Midbrain (tissue), 1 donor: Measurements from ENCODE around the gene SLC6A8.
A peak's percentile ranks its signal among the peaks of the same experiment; 100 is the strongest.

Source experiments
- DNase-seq: peaks from one replicate; lab custom pipeline; 2025; lab: John Stamatoyannopoulos, UW

The SLC6A8 gene

DNA sequence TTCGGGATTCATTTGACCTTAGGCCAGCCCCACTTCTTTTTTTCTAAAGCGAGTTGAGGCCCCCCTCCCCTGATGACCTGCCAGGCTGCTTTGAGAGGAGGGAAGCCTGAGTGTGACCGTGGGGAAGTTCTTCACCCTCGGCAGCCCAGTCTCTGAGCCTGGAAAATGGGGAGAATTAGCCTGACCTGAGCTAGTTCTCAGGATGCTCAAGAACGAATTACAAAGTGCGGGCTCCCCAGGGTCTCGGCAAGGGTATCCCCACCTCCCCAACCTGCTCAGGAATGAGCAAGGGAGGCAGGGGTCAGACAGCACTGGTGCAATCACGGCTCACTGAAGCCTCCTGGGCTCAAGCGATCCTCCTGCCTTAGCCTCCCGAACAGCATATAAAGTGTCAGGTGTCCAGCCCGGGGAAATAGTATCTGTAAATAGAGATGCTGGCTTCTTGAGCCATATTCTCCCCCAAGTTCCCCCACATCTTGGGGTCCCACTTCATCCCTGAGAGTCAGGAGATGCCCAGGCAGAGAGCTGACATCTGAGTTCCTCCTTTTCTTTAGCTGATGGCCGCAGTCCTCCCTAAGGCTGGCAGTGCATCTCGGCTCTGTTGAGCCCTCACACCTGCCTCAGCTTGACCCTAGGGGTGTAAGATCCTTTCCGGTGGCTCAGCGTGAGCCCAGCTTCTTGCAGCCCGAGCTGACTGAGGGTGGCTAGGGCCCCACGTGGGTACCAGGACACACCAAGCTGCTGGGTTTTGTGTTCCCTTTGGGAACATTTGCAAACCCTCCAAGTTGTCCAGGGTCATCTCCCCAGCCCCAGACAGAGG, 39.2 kb upstream of the SLC6A8 start:
- no peak for DNase-seq

DNA sequence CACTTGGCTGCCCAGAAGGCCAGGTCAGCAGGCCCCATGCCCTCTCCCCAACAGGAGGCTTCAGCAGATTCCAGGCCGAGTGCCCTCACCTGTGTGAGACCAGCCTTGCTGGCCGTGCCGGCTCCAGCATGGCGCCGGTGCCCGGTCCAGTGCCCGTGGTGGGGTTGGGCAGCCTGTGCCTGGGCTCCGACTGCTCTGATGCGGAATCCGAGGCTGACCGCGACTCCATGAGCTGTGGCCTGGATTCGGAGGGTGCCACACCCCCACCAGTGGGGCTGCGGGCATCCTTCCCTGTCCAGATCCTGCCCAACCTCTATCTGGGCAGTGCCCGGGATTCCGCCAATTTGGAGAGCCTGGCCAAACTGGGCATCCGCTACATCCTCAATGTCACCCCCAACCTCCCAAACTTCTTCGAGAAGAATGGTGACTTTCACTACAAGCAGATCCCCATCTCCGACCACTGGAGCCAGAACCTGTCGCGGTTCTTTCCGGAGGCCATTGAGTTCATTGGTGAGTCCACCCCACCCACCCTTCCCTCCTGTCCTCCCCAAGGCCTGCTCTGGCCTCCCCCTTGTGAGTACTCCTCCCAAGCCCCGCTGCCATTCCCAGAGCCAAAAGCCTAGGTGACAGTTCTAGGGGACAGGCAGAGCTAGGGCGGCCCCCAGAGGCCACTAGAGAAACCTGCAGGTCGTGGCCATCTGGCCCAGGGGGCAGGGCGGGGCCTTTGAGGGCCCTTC, 38.4 kb upstream of the SLC6A8 start:
- no peak for DNase-seq

DNA sequence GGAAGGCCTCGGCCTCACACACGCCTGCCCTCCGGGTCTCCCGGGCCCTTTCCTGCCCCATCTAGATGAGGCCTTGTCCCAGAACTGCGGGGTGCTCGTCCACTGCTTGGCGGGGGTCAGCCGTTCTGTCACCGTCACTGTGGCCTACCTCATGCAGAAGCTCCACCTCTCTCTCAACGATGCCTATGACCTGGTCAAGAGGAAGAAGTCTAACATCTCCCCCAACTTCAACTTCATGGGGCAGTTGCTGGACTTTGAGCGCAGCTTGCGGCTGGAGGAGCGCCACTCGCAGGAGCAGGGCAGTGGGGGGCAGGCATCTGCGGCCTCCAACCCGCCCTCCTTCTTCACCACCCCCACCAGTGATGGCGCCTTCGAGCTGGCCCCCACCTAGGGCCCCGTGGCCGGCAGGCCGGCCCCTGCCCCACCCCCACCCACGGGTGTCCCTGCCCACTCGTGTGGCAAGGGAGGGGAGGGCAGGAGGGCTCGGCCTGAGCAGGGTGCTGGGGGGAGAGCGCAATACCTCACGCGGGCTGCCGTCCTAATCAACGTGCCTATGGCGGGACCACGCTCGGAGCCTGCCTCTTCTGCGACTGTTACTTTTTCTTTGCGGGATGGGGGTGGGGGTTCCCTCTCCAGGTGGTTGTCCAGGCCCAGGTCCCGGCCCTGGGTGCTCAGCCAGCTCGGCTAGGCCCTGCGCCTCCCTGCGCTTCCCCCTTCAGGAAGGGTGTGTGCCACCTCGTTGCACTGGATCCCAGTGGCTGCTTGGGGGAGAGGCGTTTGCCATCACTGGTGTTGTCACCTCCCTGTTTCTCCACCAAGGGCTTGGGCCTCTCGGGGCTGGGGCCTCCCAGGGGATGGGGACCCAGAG, 37.6 kb upstream of the SLC6A8 start:
- DNase-seq = no peak

DNA sequence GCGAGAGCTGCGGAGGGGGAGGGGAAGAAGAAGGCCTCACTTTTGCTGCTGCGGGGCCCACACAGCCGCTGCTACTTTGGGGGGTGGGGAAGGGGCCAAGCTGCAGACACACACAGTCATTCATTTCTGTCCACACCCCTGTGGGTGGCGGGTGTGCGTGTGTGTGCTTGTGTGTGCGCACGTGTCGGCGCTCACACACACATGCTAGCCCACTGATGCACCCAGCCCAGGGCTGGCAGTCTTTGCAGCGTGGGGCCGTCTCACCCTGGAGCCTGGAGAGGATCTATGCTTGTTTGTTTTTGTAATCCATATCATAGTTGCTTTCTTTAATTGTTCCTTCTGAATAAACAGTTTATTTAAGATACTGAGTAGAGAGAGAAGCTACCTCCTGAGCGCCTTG, 36.8 kb upstream of the SLC6A8 start:
- DNase-seq = no peak

DNA sequence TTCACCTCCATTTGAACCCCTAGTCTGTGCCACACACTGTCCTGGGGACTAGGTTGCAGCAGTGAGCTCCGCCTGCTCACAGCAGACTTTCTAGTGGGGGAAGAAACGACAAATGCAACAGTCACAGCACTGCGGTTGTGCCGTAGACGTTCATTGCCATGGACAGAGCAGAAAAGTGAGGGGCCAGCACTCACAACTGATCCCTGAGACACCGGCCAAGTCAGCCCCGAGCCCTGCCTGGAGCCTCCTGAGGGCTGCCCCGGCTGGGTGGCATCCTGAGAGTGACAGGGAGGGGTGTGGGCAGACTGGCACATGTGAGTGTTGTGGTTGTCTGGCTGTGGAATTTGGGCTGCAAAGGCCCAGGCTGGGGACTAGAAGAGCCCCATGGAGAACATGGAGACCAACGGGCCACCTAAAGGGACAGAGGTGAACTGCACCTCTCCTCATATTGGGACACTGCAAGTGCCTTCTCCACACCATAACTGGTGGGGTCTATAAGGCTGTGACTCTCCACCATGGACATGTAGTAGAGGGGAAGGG, 36.1 kb upstream of the SLC6A8 start:
- DNase-seq = no peak

DNA sequence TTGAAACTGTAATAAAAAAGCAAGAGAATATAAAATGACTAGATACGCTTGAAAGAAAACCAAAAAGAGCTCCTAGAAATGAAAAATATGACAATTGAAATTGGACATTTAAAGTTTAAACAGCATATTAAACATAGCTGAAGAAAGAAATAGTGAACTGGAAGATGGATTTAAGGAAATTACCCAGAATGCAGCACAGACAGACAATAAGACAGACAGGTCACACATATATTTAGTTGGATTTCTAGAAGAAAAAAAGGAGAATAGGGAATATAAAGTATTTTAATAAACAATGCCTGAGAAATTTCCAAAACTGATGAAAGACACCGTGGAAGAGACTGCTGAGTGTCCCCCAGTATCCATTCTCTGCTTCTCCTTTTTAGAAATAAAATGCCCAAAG, 34.2 kb upstream of the SLC6A8 start:
- DNase-seq = no peak

DNA sequence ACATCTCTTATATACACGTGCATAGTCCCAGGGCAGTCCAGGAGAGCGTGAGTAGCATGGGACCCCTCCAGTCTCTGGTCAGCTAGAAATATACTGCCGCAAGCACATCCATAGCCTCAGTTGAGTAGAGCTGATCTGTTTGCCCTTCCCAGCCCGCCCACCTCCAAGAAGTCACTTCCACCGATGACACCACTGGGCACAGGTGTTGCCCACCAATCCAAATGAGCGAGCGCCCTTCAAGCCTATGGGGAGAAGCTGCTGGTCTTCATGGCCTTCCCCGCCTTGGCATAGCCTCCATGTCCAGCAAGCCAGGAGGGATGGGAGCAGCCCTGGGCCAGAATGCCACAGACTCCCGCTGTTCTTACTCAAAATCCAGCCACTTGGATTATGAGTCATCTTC, 30.6 kb upstream of the SLC6A8 start:
- DNase-seq = no peak

DNA sequence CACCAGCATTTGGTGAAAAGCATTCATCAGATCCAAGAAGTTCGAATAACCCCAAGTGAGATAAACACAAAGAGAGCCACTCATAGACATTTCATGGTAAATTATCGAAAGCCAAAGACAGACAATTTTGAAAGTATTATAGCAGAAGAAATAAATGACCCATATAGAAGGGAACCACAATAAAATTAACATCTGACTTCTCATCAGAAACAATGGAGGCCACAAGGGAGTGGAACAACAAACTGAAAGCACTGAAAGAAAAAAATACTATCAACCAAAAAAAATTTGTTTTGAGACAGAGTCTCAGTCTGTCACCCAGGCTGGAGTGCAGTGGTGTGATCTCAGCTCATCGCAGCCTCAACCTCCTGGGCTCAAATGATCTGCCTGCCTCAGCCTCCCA, 28.5 kb upstream of the SLC6A8 start:
- DNase-seq = no peak

DNA sequence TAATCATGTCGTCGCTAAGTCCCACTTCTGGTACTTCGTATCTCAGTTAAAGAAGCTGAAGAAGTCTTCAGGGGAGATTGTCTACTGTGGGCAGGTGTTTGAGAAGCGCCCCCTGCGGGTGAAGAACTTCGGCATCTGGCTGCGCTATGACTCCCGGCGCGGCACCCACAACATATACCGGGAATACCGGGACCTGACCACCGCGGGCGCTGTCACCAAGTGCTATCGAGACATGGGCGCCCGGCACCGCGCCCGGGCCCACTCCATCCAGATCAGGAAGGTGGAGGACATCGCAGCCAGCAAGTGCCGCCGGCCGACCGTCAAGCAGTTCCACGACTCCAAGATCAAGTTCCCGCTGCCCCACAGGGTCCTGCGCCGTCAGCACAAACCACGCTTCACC, 25.5 kb upstream of the SLC6A8 start:
- DNase-seq = peak; percentile 15

DNA sequence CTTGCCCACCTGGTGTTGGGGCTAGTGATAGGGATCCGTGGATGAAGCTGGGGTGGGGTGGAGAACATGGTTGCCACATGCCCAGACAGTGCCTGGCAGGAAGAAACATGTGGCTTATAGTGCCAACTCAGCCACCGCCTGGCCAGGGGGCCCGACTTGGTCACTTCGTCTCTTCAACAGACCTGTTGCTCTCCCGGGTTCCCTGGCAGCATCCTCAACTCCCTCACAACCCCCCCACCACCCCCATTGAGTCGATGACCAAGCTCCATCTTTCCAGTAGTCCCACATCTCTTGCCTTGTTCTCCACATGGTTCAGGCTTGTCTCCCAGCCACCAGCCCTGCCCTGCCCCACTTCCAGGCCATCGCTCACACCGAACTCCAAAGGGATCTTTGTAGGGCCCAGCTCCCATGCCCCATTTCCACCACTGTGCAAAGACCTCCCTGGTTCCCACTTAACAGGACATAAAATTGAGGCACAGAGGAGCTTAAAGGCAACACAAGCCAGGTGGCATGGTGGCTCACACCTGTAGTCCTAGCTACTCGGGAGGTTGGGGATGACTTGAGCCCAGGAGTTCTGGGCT, 21.9 kb upstream of the SLC6A8 start:
- no peak for DNase-seq

DNA sequence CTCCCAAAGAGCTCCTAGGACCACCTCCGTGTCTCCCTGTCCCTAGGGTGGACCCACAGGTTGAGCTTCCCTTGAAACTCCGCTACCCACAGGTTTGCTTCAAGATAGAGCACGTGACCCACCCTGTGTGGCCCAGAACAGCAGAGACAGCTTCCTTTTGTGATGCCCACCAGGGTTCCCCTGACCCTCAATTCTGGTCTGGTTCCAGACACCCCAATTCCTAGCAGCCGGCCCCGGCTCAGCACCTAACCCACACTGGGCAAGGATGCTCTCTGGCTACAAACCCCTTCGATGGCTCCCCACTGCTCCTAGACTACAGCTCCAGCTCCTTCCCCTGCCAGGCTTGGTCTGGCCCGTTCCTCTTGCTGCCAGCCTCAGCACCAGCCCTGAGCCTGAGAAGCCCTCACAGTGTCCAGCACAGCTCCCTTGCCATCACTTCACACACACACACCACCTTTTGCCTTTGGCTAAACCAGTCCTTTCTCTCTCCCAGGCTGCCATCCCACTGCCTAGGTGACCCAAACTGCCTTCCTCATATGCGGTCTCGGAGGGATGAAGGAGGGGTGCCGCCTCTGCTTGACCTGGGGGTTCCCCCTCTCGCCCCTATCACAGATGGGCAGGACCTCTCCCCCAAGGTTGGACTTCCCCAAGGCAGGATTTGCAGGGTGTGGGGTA, 20.3 kb upstream of the SLC6A8 start:
- DNase-seq = no peak

DNA sequence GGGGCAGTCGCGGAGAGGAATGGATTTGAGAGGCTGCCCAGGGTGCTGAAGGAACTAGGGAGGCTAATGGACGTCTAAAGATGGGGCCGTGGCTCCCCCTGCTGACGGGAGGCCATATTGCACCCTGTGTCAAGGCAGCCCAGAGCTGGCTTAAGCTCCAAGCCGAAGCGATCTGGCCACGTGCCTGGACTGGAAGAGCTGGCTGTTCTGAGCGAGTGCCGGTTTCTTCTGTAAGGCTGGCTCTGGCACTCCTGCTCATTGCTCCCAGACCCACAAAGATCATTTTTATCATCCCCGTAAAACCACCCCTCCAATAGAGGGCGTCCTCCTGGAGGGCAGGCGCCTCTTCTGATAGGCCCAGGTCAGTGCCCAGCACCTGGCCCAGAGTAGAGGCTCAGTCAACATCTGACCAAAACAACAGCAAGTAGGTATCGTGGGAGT, 19.8 kb upstream of the SLC6A8 start:
- DNase-seq = peak; percentile 88

DNA sequence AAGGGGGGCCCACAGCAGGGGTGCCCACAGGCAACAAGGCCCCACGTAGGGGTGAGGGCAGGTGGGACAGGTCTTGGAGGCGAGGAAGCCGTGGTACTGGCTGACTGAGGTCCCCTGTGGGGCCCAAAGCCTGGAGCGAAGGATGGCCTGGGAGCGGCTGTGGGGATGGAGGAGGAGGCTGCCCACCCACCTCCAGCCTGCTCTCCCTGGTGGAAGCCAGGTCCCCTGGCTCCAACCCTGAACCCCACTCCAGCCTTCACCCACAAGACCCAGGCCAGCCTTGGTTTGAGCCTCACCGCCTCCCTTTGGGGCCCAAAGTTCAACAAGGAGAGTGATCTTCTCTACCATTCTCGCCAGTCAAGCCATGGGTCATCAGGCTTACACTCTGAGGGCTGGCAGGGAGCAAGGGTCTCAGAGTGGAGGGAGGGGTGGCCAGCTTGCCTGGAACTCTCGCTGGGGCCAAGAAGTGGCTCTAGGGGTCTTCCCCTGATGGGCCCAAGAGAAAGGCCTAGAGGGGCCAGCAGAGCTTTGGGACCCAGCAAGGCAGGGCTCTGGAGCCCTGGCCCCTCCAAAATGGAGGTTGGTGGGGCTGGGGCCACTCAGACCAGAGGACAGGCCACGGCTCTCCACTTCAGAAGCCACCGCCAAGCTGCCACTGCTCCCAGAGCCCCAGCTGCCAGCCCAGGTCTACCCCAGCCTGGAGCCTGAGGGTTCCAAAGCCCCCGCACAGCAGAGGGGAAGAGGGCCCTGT, 19.1 kb upstream of the SLC6A8 start:
- no peak for DNase-seq

DNA sequence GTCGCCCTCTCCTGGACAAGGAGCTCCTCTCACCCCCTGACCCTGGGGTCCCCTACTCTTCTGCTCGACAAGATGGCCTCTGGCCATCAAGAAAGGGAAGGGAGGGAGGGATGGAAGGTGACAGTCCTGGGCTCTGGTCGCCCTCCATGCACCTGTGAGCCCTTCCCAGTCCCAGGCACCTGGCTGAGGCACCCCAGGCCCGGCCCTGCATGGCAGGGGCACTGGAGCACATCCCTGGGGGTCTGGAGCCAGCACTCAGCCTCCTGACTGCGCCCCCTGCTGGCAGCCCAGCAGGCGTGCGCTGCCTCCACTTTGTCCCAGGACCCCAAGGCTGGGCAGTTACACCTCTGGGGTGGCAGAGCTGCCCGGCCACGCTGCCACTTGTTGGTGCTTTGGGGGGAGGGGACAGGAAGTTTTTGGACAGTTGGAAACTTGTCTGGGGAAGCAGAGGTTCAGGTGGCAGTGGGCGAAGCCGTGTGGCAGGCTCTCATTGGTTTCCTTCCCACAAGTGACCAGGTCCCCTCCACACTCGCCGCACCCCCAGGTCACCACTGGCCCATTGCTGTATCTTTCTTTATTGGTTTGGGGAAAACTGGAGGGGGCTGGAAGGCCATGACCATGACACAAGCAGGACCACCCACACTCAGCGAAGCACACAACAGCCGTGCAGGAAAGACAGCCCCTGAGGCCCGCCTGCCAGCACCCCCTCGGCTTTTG, 18.4 kb upstream of the SLC6A8 start:
- no peak for DNase-seq

DNA sequence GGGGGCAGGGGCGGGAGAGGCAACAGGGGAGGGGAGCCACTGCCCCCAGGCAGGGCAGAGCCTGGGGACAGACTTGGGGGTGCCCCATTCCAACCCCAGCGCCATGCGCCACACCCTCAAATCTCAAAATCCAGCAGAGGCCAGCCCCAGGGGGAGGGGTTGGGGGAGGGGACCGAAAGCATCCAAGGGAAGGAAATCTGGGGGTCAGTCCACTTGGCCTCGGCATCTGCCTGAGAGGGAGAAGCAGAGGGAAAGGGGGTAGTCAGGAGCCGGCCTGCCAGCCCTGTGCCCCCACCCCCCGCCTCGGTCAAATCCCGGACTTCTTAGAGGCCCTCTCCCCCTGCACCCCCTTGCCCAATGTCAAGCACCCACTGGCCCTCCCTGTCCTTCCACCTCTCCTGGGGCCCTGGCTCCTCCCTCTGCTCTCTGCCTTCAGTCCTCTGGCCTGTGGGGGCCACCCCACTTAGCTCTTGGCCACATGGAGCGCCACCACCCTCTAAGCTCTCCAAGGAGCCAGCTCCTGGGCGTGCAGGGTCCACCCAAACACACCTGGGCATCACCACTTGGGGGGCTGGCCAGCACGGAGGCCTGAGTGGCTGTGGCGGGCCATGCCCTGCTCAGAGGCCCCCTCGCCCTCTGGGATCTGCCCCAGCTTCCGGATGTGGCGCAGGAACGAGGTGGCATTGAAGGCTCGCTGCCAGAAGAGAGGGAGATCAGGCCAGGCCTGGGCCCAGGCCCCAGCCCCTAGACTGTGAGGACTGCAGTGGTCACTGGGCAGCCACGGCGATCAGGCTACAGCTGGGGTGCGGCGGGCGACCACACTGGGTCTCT, 17.6 kb upstream of the SLC6A8 start:
- DNase-seq = no peak

DNA sequence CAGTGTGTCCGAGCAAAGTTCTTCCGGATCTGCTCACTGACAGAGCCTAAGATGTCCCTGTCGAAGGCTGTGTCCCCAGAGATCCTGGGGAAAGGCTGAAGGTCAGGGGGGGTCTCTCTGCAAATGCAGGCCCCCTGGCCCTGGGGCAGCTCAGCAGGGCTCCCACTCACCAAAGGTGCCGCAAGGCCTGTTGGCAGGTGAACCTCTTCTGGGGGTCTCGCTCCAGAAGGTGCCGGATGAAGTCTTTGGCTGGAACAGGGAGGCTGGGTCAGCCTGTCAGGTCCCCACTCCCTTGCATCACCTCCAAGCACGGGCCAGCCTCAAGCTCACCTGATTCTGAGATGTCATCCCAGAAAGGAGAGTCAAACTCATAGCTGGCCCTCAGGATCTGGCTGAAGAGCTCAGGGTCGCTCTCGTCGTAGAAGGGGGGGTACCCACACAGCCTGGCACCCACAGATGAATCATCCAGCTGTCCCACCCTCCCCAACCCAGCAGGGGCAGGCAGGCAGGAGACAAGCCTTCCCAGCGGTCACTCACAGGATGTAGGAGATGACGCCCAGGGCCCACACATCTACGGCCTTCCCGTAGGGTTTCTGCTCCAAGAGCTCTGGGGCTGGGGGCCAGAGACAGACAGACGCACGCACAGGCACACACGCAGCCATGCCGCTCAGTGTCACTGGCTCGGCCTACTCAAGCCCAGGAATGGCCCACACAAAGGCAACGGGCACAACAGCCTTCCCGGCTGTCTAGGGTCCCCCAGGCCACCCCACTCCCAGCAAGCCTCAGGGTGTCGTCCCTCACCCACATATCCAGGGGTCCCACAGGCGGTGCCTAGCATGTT, 16.8 kb upstream of the SLC6A8 start:
- no peak for DNase-seq

DNA sequence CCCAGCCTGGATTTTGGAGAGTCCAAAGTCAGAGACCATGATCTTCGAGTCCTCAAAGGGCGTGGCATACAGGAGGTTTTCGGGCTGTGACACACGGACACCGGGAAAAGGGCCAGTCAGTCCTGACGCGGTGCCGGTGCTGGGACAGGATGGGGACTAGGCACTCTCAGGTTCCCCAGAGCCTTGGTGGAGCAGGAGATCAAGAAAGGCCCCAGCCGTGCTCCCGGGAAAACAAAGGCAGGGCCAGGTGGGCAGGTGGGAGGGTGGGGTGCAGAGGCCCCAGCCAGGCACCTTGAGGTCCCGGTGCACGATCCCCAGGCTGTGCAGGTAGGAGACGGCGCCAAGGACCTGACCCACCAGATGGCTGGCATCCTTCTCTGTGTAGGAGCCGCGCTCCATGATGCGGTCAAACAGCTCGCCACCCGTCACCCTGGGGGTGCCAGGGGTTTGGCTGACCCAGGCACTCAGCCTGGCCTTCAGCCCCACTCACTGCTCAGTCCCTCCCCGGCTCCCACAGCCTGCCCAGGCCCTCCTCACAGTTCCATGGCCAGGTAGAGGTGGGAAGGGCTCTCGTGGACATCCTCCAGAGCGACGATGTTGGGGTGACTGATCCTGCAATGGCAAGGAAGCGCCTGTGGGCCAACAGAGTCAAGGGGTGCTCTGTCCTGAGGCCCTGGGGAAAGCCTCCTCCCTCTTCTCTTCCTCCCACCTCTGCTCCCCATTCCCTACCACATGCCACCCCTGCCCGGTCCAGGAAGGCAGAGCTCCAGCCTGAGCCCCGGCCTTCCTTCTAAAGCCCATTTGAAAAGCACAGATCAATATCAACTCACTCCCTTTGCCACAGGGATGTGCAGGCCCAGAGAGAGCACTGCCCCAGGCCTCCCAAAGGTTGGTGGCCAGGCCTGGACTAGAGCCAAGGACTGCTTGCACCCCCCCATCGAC, 15.9 kb upstream of the SLC6A8 start:
- no peak for DNase-seq
